Breast epithelium (tissue), 3 donors: ENCODE measurements around the gene ENPP6.

ENCODE experiments used
- CTCF ChIP-seq, 3 donors: fragments of 450-650 bp; IDR thresholded peaks; one replicate each; pipeline ENCODE4 v1.5.1; 2016 to 2017; ENCODE audit warnings: antibody characterized with exemption in 3 of 3, mild to moderate bottlenecking in 3 of 3, moderate library complexity in 3 of 3
- POLR2A ChIP-seq: fragments of 450-650 bp; IDR thresholded peaks from one replicate; pipeline ENCODE4 v1.6.1; 2016; ENCODE audit warnings: antibody characterized with exemption, mild to moderate bottlenecking, moderate library complexity
- POLR2AphosphoS5 ChIP-seq, 3 donors: sonication (generic); formaldehyde crosslinking; IDR thresholded peaks; one replicate each; pipeline ENCODE4 v1.6.1; 2017; ENCODE audit warnings: antibody characterized with exemption in 3 of 3

- TF ChIP-seq POLR2A (no peak), CTCF (IDR thresholded peaks at IDR 0.05) (no peak), POLR2AphosphoS5 (IDR thresholded peaks at IDR 0.05) (no peak)
Observed at GRCh38 chr4:184056877-184057276, 160.8 kb downstream of the ENPP6 start.
